Right lung (tissue), 5 donors: ENCODE results near the gene ASTN2. TPM values are rescaled to one million over a fixed set of nuclear protein-coding genes. Genes with fewer than 3 reads are reported as not detected.
"Not testable (repeated sequence)": the region's sequence is repeated elsewhere in the genome, so short reads cannot be mapped to it uniquely, and the experiment has no call there.

Experiments
- DNase-seq, 2 donors: peaks; one replicate each; pipeline ENCODE4 v3.0.0-alpha.2; 2013
- polyA plus RNA-seq, 5 donors: library from polyadenylated mRNA; unstranded; fragments of 120-200 nt; gene quantifications; one replicate each; pipeline versions ENCODE4 v1.2.1 to v1.2.3, GENCODE V29; 2013; ENCODE audit warnings: inconsistent platforms in 1 of 5, low replicate concordance in 1 of 5; ENCODE audit not compliant: insufficient read length in 5 of 5, insufficient read depth in 1 of 5

The ASTN2 gene
- polyA plus RNA-seq, 5 donors, result 4.4 to 5.2 (median 4.8) TPM

DNA sequence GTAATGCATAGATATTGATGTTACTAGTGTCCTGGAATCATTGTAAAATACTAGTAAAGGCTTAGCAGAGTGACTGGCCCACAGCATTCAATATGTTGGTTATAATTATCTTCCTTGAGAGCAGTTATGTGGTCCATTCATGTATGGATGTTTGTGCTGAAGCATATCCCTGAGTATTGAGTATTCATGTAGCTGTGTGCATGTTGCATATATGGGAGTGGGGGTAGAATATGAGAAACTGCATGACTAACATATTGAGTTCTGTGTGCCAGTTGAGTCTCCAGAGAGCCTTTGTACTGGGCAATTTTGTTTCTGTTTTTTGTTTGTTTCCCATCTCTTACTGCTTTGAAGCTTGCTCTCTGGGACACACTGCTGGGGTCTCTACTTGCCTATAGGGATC is 950.4 kb downstream of the ASTN2 start:
- no peak for DNase-seq

- no peak for DNase-seq
Observed at GRCh38 chr9:116461632-116462031, 953.2 kb downstream of the ASTN2 start.

GRCh38 chr9:116460026-116460425 is 954.8 kb downstream of the ASTN2 start:
- no peak for DNase-seq

GRCh38 chr9:116459576-116459975 is 955.3 kb downstream of the ASTN2 start:
- no peak for DNase-seq

DNA sequence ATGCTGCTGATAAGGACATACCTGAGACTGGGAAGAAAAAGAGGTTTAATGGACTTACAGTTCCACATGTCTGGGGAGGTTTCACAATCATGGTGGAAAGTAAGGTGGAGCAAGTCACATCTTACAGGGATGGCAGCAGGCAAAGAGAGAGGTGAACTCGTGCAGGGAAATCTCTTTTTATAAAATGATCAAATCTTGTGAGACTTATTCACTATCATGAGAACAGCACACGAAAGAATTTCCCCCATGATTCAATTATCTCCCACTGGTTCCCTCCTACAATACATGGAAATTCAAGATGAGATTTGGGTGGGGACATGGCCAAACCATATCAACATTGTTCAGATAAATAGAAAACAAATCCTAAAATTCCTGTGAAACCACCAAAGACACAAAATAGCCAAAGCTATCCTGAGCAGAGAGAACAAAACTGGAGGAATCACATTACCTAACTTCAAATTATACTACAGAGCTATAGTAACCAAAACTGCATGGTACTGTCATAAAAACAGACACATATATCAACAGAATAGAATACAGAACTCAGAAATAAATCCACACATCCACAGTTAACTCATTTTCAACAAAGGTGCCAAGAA is 958.3 kb downstream of the ASTN2 start:
- no peak for DNase-seq

GRCh38 chr9:116454539-116454938 is 960.3 kb downstream of the ASTN2 start:
- not testable (repeated sequence) for DNase-seq

GRCh38 chr9:116453785-116454184 is 961.1 kb downstream of the ASTN2 start:
- DNase-seq, result no peak

DNA sequence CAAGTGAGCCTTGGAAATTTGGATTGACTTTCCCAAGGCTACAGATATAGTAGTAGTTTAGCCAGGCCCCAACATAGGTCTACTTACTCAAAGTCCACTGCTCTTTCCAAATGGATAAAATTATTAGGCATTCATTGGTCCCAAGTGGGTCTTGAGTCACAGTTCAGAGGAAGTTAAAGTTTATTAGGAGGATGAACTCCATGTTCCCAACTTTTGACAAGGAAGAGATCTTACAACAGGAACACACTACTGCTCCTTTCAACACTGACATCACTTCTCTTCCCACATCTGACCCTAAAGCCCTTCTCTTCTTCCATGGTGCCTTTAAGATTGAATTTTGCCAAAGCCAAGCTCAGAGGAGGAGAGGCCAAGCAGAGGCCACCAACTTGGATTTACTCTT is 962.2 kb downstream of the ASTN2 start:
- no peak for DNase-seq

GRCh38 chr9:116452227-116452626 is 962.6 kb downstream of the ASTN2 start:
- no peak for DNase-seq

GRCh38 chr9:116451500-116452115 is 963.2 kb downstream of the ASTN2 start:
- no peak for DNase-seq

- no peak for DNase-seq
Observed at GRCh38 chr9:116450378-116451139, 964.3 kb downstream of the ASTN2 start.

- no peak for DNase-seq
Observed at GRCh38 chr9:116449949-116450348, 964.9 kb downstream of the ASTN2 start.

DNA sequence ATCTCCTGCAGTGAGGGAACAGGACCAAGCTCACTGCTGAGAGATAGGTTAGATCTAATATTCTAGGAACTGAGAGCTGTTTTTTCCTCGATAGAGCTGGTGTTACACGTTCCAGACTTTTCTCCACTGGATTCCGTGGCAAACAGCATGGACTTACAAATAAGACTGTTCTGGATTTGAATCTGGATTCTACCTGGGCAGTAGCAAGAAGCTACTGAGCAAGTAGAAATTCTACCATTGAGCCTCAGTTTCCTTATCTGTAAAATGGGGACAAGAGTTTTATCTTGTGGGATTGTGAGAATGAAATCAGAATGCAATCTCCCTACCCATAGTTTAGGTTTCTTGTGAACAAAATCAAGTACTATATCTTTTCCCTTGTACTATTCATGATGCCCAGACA is 966.4 kb downstream of the ASTN2 start:
- no peak for DNase-seq

- peak in 1 of 2 donors; percentile 23 for DNase-seq
Observed at GRCh38 chr9:116447934-116448333, 966.9 kb downstream of the ASTN2 start.

- DNase-seq, result no peak
Observed at GRCh38 chr9:116442528-116442927, 972.3 kb downstream of the ASTN2 start.

DNA sequence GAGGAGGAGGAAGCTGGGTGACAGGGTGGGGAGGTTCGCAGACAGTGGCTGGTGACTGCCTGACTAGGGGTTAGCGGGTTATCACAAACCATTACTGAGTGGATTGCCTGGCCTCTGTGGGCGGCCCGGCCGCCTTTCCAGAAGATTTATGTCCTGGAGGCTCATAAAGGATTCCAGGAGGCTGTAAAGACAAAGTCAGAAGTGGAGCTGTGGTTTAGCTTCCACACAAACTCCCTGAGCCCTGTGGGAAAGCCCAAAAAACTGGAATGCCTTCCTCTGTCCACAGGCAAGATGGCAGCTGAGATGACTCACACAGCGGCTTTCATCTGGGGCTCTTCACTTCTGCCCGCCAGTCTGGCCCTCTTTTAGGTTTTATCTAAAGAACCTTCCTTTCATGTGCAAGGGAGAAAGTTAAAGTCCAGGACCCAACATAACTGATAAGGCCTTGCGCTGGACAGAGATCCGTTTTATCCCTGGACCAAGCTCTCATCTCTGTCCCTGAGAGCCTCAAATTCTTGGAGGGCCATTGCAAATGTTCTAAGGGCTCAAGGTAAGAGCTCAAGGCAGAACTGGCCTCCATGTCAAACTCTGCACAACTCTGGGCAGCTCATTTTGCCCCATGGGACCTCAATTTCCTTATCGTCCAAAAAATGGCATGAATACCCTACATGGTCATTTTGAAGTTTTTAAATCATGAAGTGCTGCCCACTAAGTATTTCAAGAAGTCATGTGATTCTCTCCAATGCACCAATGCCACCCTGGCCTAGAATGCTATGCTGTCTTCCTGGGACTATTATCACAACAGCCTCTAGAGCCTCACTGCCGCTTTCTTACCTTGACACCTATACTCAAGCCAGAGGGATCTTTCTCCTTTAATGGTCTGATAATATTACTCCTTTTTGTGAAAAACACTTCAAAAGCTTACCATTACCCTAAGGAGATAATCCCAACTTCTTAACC is 977.2 kb downstream of the ASTN2 start:
- DNase-seq, result no peak

- DNase-seq, result no peak
Observed at GRCh38 chr9:116436121-116436520, 978.7 kb downstream of the ASTN2 start.

- no peak for DNase-seq
Observed at GRCh38 chr9:116435706-116436105, 979.2 kb downstream of the ASTN2 start.

DNA sequence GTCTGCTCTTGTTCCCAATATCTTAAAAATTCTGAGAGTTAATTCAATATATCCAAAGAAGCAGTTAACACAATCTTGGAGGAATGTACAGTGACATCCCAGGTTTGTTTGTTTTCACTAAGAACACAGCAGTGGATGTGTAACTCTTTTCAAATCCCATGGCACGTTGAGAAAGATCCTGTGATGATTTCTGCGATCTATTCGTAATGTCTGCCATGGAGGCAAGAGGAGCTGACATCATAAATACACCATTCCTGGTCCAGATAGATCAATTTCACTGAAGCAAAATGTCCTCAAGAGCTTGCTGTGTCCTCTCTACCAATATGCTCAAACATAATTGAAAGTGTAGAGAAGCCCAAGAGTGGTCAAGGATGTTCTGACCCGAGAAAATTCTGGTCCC is 980.5 kb downstream of the ASTN2 start:
- no peak for DNase-seq

DNA sequence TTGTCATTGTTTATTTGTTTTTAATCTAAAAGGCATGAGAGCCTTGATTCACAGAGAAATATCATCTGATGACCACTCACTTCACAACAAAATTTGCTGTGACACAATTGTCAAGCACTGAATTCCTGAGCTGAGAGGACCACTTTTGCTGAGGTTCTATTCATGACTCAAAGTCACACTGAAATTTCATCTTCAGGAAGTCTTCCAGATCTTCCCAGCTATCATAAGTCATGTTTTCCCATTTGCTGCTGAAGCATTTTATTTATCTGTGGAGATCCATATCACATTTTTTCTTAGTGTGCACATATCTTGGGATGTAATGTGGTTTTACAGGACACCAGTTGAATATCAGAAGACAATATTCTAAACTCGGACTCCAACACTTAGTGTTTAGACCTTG is 982.8 kb downstream of the ASTN2 start:
- DNase-seq, result no peak

DNA sequence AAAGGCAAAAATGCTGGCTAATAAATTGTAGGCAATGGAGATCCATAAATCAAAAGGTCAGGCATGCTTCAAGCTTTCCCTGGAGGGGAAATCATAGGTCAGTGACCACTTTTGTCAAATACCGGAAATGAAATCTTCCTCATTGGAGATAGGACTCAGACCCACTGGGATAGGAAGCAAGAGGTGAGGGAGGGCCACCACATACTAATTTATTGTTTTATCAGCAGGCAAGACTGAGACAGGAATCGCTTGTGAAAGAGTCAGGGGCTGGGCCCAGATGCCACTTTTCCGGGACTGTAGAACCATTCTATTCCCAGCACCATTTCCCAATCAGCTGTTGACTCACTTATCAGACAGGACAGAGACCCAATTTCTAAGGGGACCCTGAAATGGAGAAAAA is 984.0 kb downstream of the ASTN2 start:
- DNase-seq, result no peak

- no peak for DNase-seq
Observed at GRCh38 chr9:116425244-116425643, 989.6 kb downstream of the ASTN2 start.
